Stimulated activated CD8-positive, alpha-beta memory T cell treated with anti-CD3 and anti-CD28 coated beads, Interleukin-15, amount 100 ng/mL, for 48 hours (primary cell): Measurements from ENCODE around the gene PJA1.

ENCODE experiments used
- DNase-seq, 2 donors: peaks; one replicate each; pipeline ENCODE4 v3.0.0-alpha.2; 2020; ENCODE audit warnings: low read depth in 2 of 2

Gene PJA1

GRCh38 chrX:69113723-69114122 is 51.5 kb downstream of the PJA1 start:
- no peak for DNase-seq
